Mesenchymal stem cell (in vitro differentiated cells and primary cell): ENCODE data around the gene TOMM40.
A peak's percentile ranks its signal among the peaks of the same experiment; 100 is the strongest.

Experiments used
- DNase-seq: peaks from one replicate; pipeline ENCODE4 v3.0.0-alpha.2; 2013
- H2AFZ ChIP-seq: one replicate; pipeline ENCODE4 v1.6.1; 2013; ENCODE audit warnings: low read depth, mild to moderate bottlenecking, control low read depth, inconsistent platforms, low read length, moderate library complexity
- H2AK5ac ChIP-seq: 2 replicates; pipeline ENCODE4 v1.6.1; 2013; ENCODE audit warnings: low read length, moderate library complexity, mild to moderate bottlenecking, inconsistent platforms; ENCODE audit not compliant: severe bottlenecking
- H2BK120ac ChIP-seq: one replicate; pipeline ENCODE4 v1.6.1; 2013; ENCODE audit warnings: low read depth, mild to moderate bottlenecking, inconsistent platforms, low read length, moderate library complexity
- H2BK12ac ChIP-seq, 2 experiments: one replicate each; pipeline ENCODE4 v1.6.1; 2013; ENCODE audit warnings: inconsistent platforms in 2 of 2, low read length in 2 of 2, mild to moderate bottlenecking in 2 of 2, moderate library complexity in 2 of 2, control low read depth in 1 of 2
- H2BK15ac ChIP-seq: one replicate; pipeline ENCODE4 v1.6.1; 2013; ENCODE audit warnings: mild to moderate bottlenecking, low read depth, inconsistent platforms; ENCODE audit not compliant: poor library complexity, severe bottlenecking
- H2BK5ac ChIP-seq: 2 replicates; pipeline ENCODE4 v1.6.1; 2013; ENCODE audit warnings: low read depth, mild to moderate bottlenecking, low read length, control low read depth, inconsistent platforms; ENCODE audit not compliant: poor library complexity, severe bottlenecking
- H3K14ac ChIP-seq, 2 experiments: one replicate each; pipeline ENCODE4 v1.6.1; 2013; ENCODE audit warnings: inconsistent platforms in 2 of 2, low read length in 2 of 2, control low read depth in 1 of 2, mild to moderate bottlenecking in 1 of 2, moderate library complexity in 1 of 2
- H3K18ac ChIP-seq, 2 experiments: one replicate each; pipeline ENCODE4 v1.6.1; 2013; ENCODE audit warnings: inconsistent platforms in 2 of 2, low read length in 2 of 2, control low read depth in 1 of 2, low read depth in 1 of 2, mild to moderate bottlenecking in 1 of 2
- H3K23ac ChIP-seq, 2 experiments: one replicate each; pipeline ENCODE4 v1.6.1; 2013; ENCODE audit warnings: inconsistent platforms in 2 of 2, low read length in 2 of 2, mild to moderate bottlenecking in 2 of 2, moderate library complexity in 2 of 2, control low read depth in 1 of 2
- H3K27ac ChIP-seq: 2 replicates; pipeline ENCODE4 v1.5.1; 2013; ENCODE audit warnings: mild to moderate bottlenecking, moderate library complexity, low read length, control low read depth, inconsistent platforms; ENCODE audit not compliant: poor library complexity, severe bottlenecking
- H3K27me3 ChIP-seq, 2 experiments: 2 replicates each; pipeline versions ENCODE4 v1.6.1 to v1.7.0; 2013; ENCODE audit warnings: low read length in 2 of 2, mild to moderate bottlenecking in 2 of 2, moderate library complexity in 2 of 2, control low read depth in 1 of 2, inconsistent platforms in 1 of 2; ENCODE audit not compliant: control insufficient read depth in 1 of 2, insufficient read depth in 1 of 2
- H3K36me3 ChIP-seq, 2 experiments: 2 replicates each; pipeline versions ENCODE4 v1.6.1 to v1.7.0; 2013; ENCODE audit warnings: low read length in 2 of 2, control low read depth in 1 of 2, inconsistent platforms in 1 of 2, low read depth in 1 of 2, mild to moderate bottlenecking in 1 of 2; ENCODE audit not compliant: insufficient read depth in 2 of 2, control insufficient read depth in 1 of 2
- H3K4ac ChIP-seq, 2 experiments: one replicate each; pipeline ENCODE4 v1.6.1; 2013; ENCODE audit warnings: inconsistent platforms in 2 of 2, low read length in 2 of 2, mild to moderate bottlenecking in 2 of 2, moderate library complexity in 2 of 2, control low read depth in 1 of 2, low read depth in 1 of 2
- H3K4me1 ChIP-seq: 2 replicates; pipeline ENCODE4 v1.6.1; 2013; ENCODE audit warnings: low read depth, low read length, control low read depth; ENCODE audit not compliant: control insufficient read depth, insufficient read depth
- H3K4me2 ChIP-seq: 2 replicates; pipeline ENCODE4 v1.6.1; 2013; ENCODE audit warnings: low read length, mild to moderate bottlenecking, inconsistent platforms; ENCODE audit not compliant: poor library complexity, severe bottlenecking
- H3K4me3 ChIP-seq, 2 experiments: 2 replicates each; pipeline versions ENCODE4 v1.5.1 to v1.7.0; 2013; ENCODE audit warnings: low read length in 2 of 2, mild to moderate bottlenecking in 2 of 2, control low read depth in 1 of 2, low read depth in 1 of 2; ENCODE audit not compliant: insufficient read depth in 1 of 2
- H3K79me1 ChIP-seq: replicated peaks from 2 replicates; pipeline ENCODE4 v1.6.1; 2013; ENCODE audit warnings: mild to moderate bottlenecking, control low read depth, low read length, inconsistent platforms; ENCODE audit not compliant: poor library complexity, severe bottlenecking
- H3K9ac ChIP-seq: 2 replicates; pipeline ENCODE4 v1.7.0; 2013; ENCODE audit warnings: mild to moderate bottlenecking, low read length, moderate library complexity
- H3K9me3 ChIP-seq: 2 replicates; pipeline ENCODE4 v1.7.0; 2013; ENCODE audit warnings: mild to moderate bottlenecking, low read length; ENCODE audit not compliant: control insufficient read depth
- H4K8ac ChIP-seq: one replicate; pipeline ENCODE4 v1.6.1; 2013; ENCODE audit warnings: inconsistent platforms, mild to moderate bottlenecking, low read length, moderate library complexity
- H4K91ac ChIP-seq: one replicate; pipeline ENCODE4 v1.6.1; 2013; ENCODE audit warnings: mild to moderate bottlenecking, low read length, inconsistent platforms
- WGBS: methylation state at CpG from one replicate; pipeline ENCODE4 v1.1.7; 2013; ENCODE audit warnings: mixed read lengths; 5-methylcytosine and 5-hydroxymethylcytosine counted together

TOMM40 gene

DNA sequence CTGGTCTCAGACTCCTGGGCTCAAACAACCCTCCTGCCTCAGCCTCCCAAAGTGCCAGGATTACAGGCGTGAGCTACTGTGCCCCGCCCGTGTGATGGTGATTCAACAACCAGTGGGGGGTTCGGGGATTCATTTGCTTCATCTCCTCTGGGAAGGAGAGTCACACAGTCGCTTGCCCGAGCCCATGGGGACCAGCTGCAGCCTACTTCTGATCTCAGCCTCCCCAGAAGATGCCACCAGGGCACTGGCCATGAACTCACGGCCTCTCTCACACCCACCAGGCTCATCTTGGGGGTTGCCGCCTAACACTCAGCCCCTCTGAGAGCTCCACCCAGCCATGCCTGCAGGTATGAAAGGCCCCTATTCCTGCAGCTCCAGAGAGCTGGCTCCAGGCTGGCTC, 6.8 kb downstream of the TOMM40 start:
- Histone ChIP-seq H3K36me3 (peaks cover 78 to 92% of the 10 kb centered on the region in 2 experiments), H3K18ac (no peak overlapping the region), H4K8ac (no peak overlapping the region), H2BK120ac (no peak overlapping the region), H2BK12ac (no peak overlapping the region), H3K9ac (no peak overlapping the region), H3K23ac (no peak overlapping the region), H2AK5ac (no peak overlapping the region), H2BK5ac (no peak overlapping the region), H4K91ac (no peak overlapping the region), H3K79me1 (peaks cover 53% of the 10 kb centered on the region), H2BK15ac (no peak overlapping the region), H2AFZ (no peak overlapping the region), H3K9me3 (no peaks in the 10 kb centered on the region), H3K4me1 (peaks cover 6% of the 10 kb centered on the region), H3K14ac (no peak overlapping the region), H3K4ac (no peak overlapping the region), H3K4me3 (no peak overlapping the region), H3K27me3 (no peaks in the 10 kb centered on the region), H3K27ac (no peak overlapping the region), H3K4me2 (no peak overlapping the region)
- no peak for DNase-seq
- 98% methylated on average over 8 of the region's 8 CpGs for WGBS

GRCh38 chr19:44900328-44901244, 9.5 kb downstream of the TOMM40 start:
- Histone ChIP-seq H3K9ac (no peak overlapping the region), H3K9me3 (no peaks in the 10 kb centered on the region), H3K79me1 (peaks cover 36% of the 10 kb centered on the region), H3K23ac (no peak overlapping the region), H2BK120ac (no peak overlapping the region), H3K18ac (no peak overlapping the region), H2BK12ac (no peak overlapping the region), H3K4me2 (no peak overlapping the region), H2AFZ (no peak overlapping the region), H3K27me3 (peaks cover 0 to 4% of the 10 kb centered on the region in 2 experiments), H4K8ac (no peak overlapping the region), H3K36me3 (peaks cover 55 to 74% of the 10 kb centered on the region in 2 experiments), H2BK15ac (no peak overlapping the region), H3K14ac (no peak overlapping the region), H3K4me1 (peaks cover 4% of the 10 kb centered on the region), H2BK5ac (no peak overlapping the region), H4K91ac (no peak overlapping the region), H3K27ac (no peak overlapping the region), H2AK5ac (no peak overlapping the region), H3K4me3 (no peak overlapping the region), H3K4ac (no peak overlapping the region)
- 98% methylated on average over 18 of the region's 19 CpGs for WGBS
- DNase-seq, result no peak

DNA sequence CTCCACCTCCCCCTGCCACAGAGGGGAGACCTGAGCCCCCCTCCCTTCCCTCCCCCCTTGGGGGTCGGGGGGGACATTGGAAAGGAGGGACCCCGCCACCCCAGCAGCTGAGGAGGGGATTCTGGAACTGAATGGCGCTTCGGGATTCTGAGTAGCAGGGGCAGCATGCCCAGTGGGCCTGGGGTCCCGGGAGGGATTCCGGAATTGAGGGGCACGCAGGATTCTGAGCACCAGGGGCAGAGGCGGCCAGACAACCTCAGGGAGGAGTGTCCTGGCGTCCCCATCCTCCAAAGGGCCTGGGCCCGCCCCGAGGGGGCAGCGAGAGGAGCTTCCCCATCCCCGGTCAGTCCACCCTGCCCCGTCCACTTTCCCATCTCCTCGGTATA, 12.2 kb downstream of the TOMM40 start:
- H3K4me1 ChIP-seq, result peaks cover 13% of the 10 kb centered on the region
- 82% methylated on average over 7 of the region's 15 CpGs for WGBS
- no peak overlapping the region for H2BK12ac ChIP-seq
- H2BK15ac ChIP-seq, result no peak overlapping the region
- H3K4ac ChIP-seq, result no peak overlapping the region
- no peak overlapping the region for H4K91ac ChIP-seq
- H3K23ac ChIP-seq, result no peak overlapping the region
- no peak overlapping the region for H3K27ac ChIP-seq
- no peak overlapping the region for H2AK5ac ChIP-seq
- no peak for DNase-seq
- no peak overlapping the region for H3K4me2 ChIP-seq
- peaks cover 31 to 52% of the 10 kb centered on the region in 2 experiments for H3K36me3 ChIP-seq
- no peaks in the 10 kb centered on the region for H3K9me3 ChIP-seq
- H3K9ac ChIP-seq, result no peak overlapping the region
- no peak overlapping the region for H3K18ac ChIP-seq
- peaks cover 0 to 10% of the 10 kb centered on the region in 2 experiments for H3K27me3 ChIP-seq
- H2AFZ ChIP-seq, result no peak overlapping the region
- H3K4me3 ChIP-seq, result no peak overlapping the region
- H2BK120ac ChIP-seq, result no peak overlapping the region
- H4K8ac ChIP-seq, result no peak overlapping the region
- H3K79me1 ChIP-seq, result peaks cover 15% of the 10 kb centered on the region
- no peak overlapping the region for H2BK5ac ChIP-seq
- H3K14ac ChIP-seq, result no peak overlapping the region

GRCh38 chr19:44903602-44904425, 12.8 kb downstream of the TOMM40 start:
- H3K23ac ChIP-seq, result no peak overlapping the region
- DNase-seq, result peak; percentile 62
- 32% methylated on average over 23 of the region's 24 CpGs for whole genome bisulfite sequencing
- no peak overlapping the region for H2BK120ac ChIP-seq
- H3K9ac ChIP-seq, result peak overlapping the region; percentile 2
- H2AK5ac ChIP-seq, result no peak overlapping the region
- no peak overlapping the region for H3K4me3 ChIP-seq
- peaks cover 30 to 57% of the 10 kb centered on the region in 2 experiments for H3K36me3 ChIP-seq
- H3K27ac ChIP-seq, result no peak overlapping the region
- H3K4ac ChIP-seq, result no peak overlapping the region
- H4K8ac ChIP-seq, result peak overlapping the region; percentile 5
- no peaks in the 10 kb centered on the region for H3K9me3 ChIP-seq
- H3K18ac ChIP-seq, result no peak overlapping the region
- H3K14ac ChIP-seq, result no peak overlapping the region
- peaks cover 0 to 10% of the 10 kb centered on the region in 2 experiments for H3K27me3 ChIP-seq
- no peak overlapping the region for H2BK5ac ChIP-seq
- H2BK15ac ChIP-seq, result no peak overlapping the region
- no peak overlapping the region for H2AFZ ChIP-seq
- no peak overlapping the region for H3K4me2 ChIP-seq
- no peak overlapping the region for H4K91ac ChIP-seq
- H3K79me1 ChIP-seq, result peaks cover 14% of the 10 kb centered on the region
- H3K4me1 ChIP-seq, result peaks cover 13% of the 10 kb centered on the region
- no peak overlapping the region for H2BK12ac ChIP-seq
